ENCODE results near the gene IL1RN. TPM values are rescaled to one million over a fixed set of nuclear protein-coding genes. Genes with fewer than 3 reads are reported as not detected.

IL1RN gene
- total RNA-seq, 2 experiments from 2014 or later = 1.8 TPM

DNA sequence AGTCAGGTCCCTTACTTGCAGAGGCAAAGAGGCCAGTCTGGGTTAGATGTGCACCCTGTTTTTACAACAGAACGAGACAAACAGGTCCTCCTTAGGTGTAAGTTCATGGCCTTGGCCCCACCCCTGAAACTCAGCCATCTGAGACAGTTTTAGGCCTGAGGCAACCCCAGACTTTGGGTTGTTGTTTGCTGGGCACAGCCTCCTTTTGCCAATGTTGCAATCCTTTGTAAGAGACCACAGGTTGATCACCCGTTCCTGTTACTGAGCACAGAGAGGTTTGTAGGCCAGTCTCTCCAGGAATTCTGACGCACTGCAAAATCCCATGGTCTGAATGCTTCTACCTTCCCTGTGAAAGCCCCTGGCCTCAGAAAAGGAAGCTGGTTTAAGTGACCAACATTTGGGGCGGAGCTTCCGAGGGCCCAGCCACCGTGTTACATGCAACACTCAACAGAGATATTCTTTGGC lies 15.5 kb upstream of the IL1RN start:
- peaks cover 12% of the 10 kb centered on the region for H3K4me1 Mint-ChIP-seq
- H3K9me3 Mint-ChIP-seq (ENCODE audit: low read depth) = peaks cover 3% of the 10 kb centered on the region
- CTCF ChIA-PET = interaction anchor here (0.7 kb wide), 1 partner anchor 26 kb away, joined by 3 read pairs; no protein-coding TSS in a partner anchor
- no peak overlapping the region for H3K4me3 Mint-ChIP-seq
- H3K27ac Mint-ChIP-seq = no peak overlapping the region
- DNase-seq (peak; percentile 29), ATAC-seq (no peak)
- no peaks in the 10 kb centered on the region for H3K27me3 Mint-ChIP-seq
- peaks cover 7% of the 10 kb centered on the region for H3K36me3 Mint-ChIP-seq

GRCh38 chr2:113112441-113112840 lies 15.0 kb upstream of the IL1RN start:
- Mint-ChIP-seq H3K4me3 (no peak overlapping the region), H3K4me1 (peaks cover 15% of the 10 kb centered on the region), H3K27ac (no peak overlapping the region), H3K36me3 (peaks cover 6% of the 10 kb centered on the region), H3K9me3 (ENCODE audit: low read depth) (no peaks in the 10 kb centered on the region), H3K27me3 (no peaks in the 10 kb centered on the region)
- peak; percentile 1 for DNase-seq
- CTCF ChIA-PET = interaction anchor here (0.7 to 1.4 kb wide), 3 partner anchors 26 to 127 kb away, joined by 3 to 5 read pairs (median 3); no protein-coding TSS in a partner anchor
- ATAC-seq = no peak

DNA sequence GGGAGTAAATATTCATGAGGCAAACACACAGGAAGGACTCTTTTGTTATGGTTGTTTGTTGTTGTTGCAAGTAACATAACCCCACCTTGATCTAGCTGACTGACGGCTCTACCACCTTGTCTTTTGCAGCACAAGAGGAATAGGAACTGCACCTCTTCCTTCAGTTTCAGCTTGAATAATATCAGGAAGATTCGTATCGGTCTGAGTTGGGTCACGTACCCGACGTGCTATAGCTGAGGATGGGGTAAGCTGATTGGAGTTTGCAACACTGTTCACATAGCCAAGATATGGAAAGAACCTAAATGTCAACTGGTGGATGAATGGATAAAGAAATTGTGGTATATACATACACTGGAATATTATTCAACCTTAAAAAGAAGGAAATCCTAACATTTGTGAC lies 14.5 kb upstream of the IL1RN start:
- no peak overlapping the region for H3K4me3 Mint-ChIP-seq
- H3K36me3 Mint-ChIP-seq = peaks cover 6% of the 10 kb centered on the region
- no peaks in the 10 kb centered on the region for H3K9me3 Mint-ChIP-seq (ENCODE audit: low read depth)
- no peak overlapping the region for H3K27ac Mint-ChIP-seq
- CTCF ChIA-PET = interaction anchor here (0.7 to 1.4 kb wide), 4 partner anchors 8 to 128 kb away, joined by 3 to 5 read pairs (median 4); no protein-coding TSS in a partner anchor
- ATAC-seq (no peak), DNase-seq (peak; percentile 8)
- H3K27me3 Mint-ChIP-seq = no peaks in the 10 kb centered on the region
- H3K4me1 Mint-ChIP-seq = peaks cover 17% of the 10 kb centered on the region

- ATAC-seq = no peak
- Mint-ChIP-seq H3K9me3 (ENCODE audit: low read depth) (no peaks in the 10 kb centered on the region), H3K4me1 (peaks cover 16% of the 10 kb centered on the region), H3K27me3 (no peaks in the 10 kb centered on the region), H3K36me3 (peaks cover 6% of the 10 kb centered on the region), H3K4me3 (no peak overlapping the region), H3K27ac (no peak overlapping the region)
- CTCF ChIA-PET = interaction anchor here (1.3 to 1.8 kb wide), 3 partner anchors 24 to 129 kb away, joined by 3 to 5 read pairs (median 4); no protein-coding TSS in a partner anchor
- DNase-seq = peak; percentile 23
Measured at GRCh38 chr2:113113807-113114206, 13.6 kb upstream of the IL1RN start.

DNA sequence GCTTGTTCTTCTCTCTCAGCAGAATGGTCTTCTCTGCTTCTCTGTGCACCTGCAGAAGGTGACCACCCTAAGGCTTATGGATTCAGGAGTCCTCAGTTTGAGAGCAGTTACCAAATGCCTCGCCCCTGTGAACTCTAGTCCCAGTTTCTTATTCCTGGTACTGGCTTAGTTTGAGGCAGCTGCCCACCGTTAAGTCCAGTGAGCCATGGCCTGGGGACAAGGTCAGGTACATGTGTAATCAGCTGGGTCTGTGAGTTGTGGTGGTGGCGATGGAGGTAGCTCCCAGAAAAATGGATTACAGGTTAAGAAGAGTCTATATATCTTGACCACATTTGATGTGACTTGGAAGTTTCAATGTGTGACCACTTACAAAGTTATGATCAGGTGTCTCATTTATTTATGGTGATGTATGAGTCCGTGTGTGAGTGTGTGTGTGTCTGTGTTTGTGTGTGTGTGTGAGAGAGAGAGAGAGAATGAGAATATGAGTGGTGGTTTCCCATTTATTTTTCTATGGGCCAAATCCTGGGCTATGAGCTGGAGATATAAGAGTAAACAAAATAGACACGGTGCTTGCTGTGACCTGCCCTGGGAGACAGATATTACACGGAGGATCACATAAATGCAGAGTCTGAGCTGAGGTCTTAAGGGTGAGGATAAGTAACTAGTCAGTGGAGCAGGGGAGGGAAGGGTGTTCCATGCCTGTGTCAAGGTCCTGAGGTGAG lies 13.0 kb upstream of the IL1RN start:
- CTCF ChIA-PET = interaction anchor here (1.1 to 1.8 kb wide), 4 partner anchors 9 to 67 kb away, joined by 3 to 4 read pairs (median 4); no protein-coding TSS in a partner anchor
- H3K4me3 Mint-ChIP-seq = no peak overlapping the region
- no peaks in the 10 kb centered on the region for H3K9me3 Mint-ChIP-seq (ENCODE audit: low read depth)
- DNase-seq (peak; percentile 21), ATAC-seq (no peak)
- no peak overlapping the region for H3K27ac Mint-ChIP-seq
- H3K4me1 Mint-ChIP-seq = peaks cover 16% of the 10 kb centered on the region
- peaks cover 4% of the 10 kb centered on the region for H3K36me3 Mint-ChIP-seq
- H3K27me3 Mint-ChIP-seq = no peaks in the 10 kb centered on the region

DNA sequence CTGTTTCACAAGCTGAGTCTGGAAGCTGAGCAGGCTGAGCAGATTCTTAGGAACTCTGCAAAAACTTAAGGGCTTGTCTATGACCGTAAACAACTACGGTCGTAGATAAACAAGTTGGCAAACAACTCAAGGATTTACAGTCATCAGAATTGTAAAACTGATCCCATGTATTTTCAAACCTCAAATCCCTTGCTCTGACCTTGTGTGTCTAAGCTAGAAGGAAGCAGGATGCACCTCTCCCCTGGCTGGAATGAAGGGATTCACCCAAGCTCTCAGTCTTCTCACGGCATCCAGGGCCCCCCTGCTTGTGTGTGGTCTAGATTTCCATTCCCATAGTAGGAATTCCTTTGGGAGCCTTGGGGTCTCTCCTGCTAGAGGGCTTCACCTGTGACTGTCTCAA lies 12.4 kb upstream of the IL1RN start:
- H3K4me1 Mint-ChIP-seq = peaks cover 19% of the 10 kb centered on the region
- no peak overlapping the region for H3K4me3 Mint-ChIP-seq
- no peaks in the 10 kb centered on the region for H3K27me3 Mint-ChIP-seq
- H3K27ac Mint-ChIP-seq = no peak overlapping the region
- H3K36me3 Mint-ChIP-seq = peaks cover 7% of the 10 kb centered on the region
- peak; percentile 8 for DNase-seq
- no peak for ATAC-seq
- CTCF ChIA-PET = interaction anchor here (1.1 to 1.8 kb wide), 4 partner anchors 10 to 66 kb away, joined by 3 to 4 read pairs (median 4); no protein-coding TSS in a partner anchor
- H3K9me3 Mint-ChIP-seq (ENCODE audit: low read depth) = no peaks in the 10 kb centered on the region

GRCh38 chr2:113116100-113116958 lies 11.1 kb upstream of the IL1RN start:
- no peak overlapping the region for H3K4me3 Mint-ChIP-seq
- DNase-seq (no peak), ATAC-seq (peak; percentile 46)
- CTCF ChIA-PET = interaction anchor here (0.8 to 1.8 kb wide), 3 partner anchors 22 to 274 kb away, joined by 3 to 8 read pairs (median 4); no protein-coding TSS in a partner anchor
- H3K4me1 Mint-ChIP-seq = peaks cover 23% of the 10 kb centered on the region
- H3K27me3 Mint-ChIP-seq = no peaks in the 10 kb centered on the region
- H3K27ac Mint-ChIP-seq = peak overlapping the region; percentile 75
- H3K36me3 Mint-ChIP-seq = peaks cover 8% of the 10 kb centered on the region
- no peaks in the 10 kb centered on the region for H3K9me3 Mint-ChIP-seq (ENCODE audit: low read depth)

DNA sequence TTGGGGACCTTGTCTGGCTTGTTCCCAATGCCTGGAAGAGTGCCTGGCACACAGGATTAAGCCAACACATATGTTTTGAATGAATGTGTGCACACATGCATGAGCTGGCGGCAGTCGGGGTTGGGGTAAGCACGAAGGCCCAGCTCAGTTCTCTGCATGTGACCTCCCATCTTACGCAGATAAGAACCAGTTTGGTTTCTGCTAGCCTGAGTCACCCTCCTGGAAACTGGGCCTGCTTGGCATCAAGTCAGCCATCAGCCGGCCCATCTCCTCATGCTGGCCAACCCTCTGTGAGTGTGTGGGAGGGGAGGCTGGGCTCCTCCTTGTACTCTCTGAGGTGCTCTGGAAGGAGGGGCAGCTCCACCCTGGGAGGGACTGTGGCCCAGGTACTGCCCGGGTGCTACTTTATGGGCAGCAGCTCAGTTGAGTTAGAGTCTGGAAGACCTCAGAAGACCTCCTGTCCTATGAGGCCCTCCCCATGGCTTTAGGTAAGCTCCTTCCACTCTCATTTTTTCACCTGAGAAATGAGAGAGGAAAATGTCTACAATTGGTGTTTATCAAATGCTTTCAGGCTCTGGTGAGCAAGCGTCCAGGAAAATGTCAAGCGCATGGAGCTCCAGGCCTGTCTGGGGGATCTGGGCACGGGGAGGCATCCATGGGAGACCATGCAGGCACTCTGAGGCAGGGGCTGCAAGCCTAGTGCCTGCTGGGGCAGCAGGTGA lies 9.7 kb upstream of the IL1RN start:
- CTCF ChIA-PET = interaction anchor here (0.7 to 1.8 kb wide), 5 partner anchors 19 to 307 kb away, joined by 3 to 8 read pairs (median 5); no protein-coding TSS in a partner anchor
- H3K36me3 Mint-ChIP-seq = peaks cover 8% of the 10 kb centered on the region
- H3K27ac Mint-ChIP-seq = no peak overlapping the region
- H3K4me3 Mint-ChIP-seq = no peak overlapping the region
- peaks cover 23% of the 10 kb centered on the region for H3K4me1 Mint-ChIP-seq
- peak; percentile 28 for DNase-seq
- peak; percentile 52 for ATAC-seq
- H3K9me3 Mint-ChIP-seq (ENCODE audit: low read depth) = no peaks in the 10 kb centered on the region
- no peaks in the 10 kb centered on the region for H3K27me3 Mint-ChIP-seq

- H3K27ac Mint-ChIP-seq = no peak overlapping the region
- H3K9me3 Mint-ChIP-seq (ENCODE audit: low read depth) = no peaks in the 10 kb centered on the region
- CTCF ChIA-PET = interaction anchor here (0.8 to 1.8 kb wide), 6 partner anchors 15 to 308 kb away, joined by 4 to 8 read pairs (median 4); no protein-coding TSS in a partner anchor
- H3K4me1 Mint-ChIP-seq = peaks cover 25% of the 10 kb centered on the region
- H3K4me3 Mint-ChIP-seq = no peak overlapping the region
- peaks cover 8% of the 10 kb centered on the region for H3K36me3 Mint-ChIP-seq
- H3K27me3 Mint-ChIP-seq = no peaks in the 10 kb centered on the region
- ATAC-seq = no peak
- no peak for DNase-seq
Measured at GRCh38 chr2:113118263-113118657, 9.1 kb upstream of the IL1RN start.

DNA sequence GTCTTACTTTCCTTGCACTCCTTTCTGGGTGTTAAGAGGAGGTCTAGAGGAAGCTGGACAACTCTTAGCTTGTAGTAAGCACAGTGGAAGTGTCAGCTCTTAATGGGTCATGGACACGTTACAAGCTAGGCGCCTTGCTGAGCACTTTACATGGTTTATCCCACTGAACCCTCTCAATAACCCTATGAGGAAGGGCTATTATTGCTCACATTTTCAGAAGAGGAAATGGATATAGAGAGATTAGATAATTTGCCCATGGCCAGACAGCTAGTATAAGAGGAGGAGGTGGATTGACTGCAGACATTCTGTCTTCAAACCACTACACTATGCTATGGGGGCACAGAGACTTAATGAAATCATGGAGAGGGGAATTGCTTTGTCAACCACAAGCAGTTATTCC lies 8.3 kb upstream of the IL1RN start:
- peaks cover 34% of the 10 kb centered on the region for H3K4me1 Mint-ChIP-seq
- peak; percentile 12 for DNase-seq
- no peak overlapping the region for H3K4me3 Mint-ChIP-seq
- no peak for ATAC-seq
- peaks cover 8% of the 10 kb centered on the region for H3K36me3 Mint-ChIP-seq
- no peaks in the 10 kb centered on the region for H3K27me3 Mint-ChIP-seq
- no peak overlapping the region for H3K27ac Mint-ChIP-seq
- CTCF ChIA-PET = interaction anchor here (0.8 to 1.6 kb wide), 4 partner anchors 15 to 251 kb away, joined by 3 to 7 read pairs (median 4); no protein-coding TSS in a partner anchor
- H3K9me3 Mint-ChIP-seq (ENCODE audit: low read depth) = no peaks in the 10 kb centered on the region

DNA sequence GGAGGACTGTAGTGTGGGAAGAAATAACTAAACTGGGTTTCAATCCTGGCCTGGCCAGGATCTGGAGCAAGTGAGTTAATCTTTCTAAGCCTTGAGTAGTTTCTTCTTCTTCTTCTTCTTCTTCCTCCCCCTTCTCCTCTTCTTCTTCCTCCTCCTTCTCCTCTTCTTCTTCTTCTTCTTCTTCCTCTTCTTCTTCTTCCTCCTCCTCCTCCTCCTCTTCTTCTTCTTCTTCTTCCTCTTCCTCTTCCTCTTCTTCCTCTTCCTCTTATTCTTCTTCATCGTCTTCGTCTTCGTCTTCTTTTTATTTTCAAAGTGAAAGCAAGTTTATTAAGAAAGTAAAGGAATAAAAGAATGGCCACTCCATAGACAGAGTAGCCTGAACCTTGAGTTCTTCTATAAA lies 6.5 kb upstream of the IL1RN start:
- Mint-ChIP-seq H3K36me3 (peaks cover 8% of the 10 kb centered on the region), H3K4me1 (peaks cover 51% of the 10 kb centered on the region), H3K4me3 (no peak overlapping the region), H3K27me3 (no peaks in the 10 kb centered on the region), H3K9me3 (ENCODE audit: low read depth) (no peaks in the 10 kb centered on the region), H3K27ac (no peak overlapping the region)
- ATAC-seq (no peak), DNase-seq (no peak)
- CTCF ChIA-PET = interaction anchor here (0.8 to 1.7 kb wide), 3 partner anchors 15 to 79 kb away, joined by 3 read pairs; no protein-coding TSS in a partner anchor

DNA sequence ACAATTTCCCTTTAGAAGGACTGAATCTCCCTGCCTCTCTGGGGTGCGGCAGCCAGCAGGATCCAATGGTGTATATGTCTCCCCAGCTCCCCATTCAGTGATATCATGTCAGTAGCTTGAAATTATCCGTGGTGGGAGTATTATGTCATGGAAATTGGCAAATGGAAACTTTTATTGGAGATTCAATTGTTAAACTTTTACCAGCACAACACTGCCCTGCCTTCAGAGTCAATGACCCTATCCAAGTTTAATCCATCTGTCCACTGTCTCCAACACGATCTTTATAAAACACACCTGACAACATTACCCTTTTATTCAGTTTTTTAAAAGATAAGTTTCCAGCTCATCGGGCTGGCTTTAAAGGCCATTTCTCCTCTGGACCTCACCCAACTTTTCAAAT lies 5.0 kb upstream of the IL1RN start:
- no peaks in the 10 kb centered on the region for H3K9me3 Mint-ChIP-seq (ENCODE audit: low read depth)
- no peak overlapping the region for H3K27ac Mint-ChIP-seq
- no peaks in the 10 kb centered on the region for H3K27me3 Mint-ChIP-seq
- H3K4me1 Mint-ChIP-seq = peaks cover 48% of the 10 kb centered on the region
- DNase-seq = no peak
- ATAC-seq = no peak
- H3K36me3 Mint-ChIP-seq = peaks cover 6% of the 10 kb centered on the region
- CTCF ChIA-PET = interaction anchor here (0.8 to 1.7 kb wide), 4 partner anchors 13 to 82 kb away, joined by 3 to 4 read pairs (median 4); no protein-coding TSS in a partner anchor
- no peak overlapping the region for H3K4me3 Mint-ChIP-seq

Measured in activated CD8-positive, alpha-beta memory T cell treated with anti-CD3 and anti-CD28 coated beads, Interleukin-2, amount 10 ng/mL, durations not matched to agents 7 days and 5 days (primary cell).